SK-N-DZ (cell line): ENCODE data around the gene NCF2.

Experiments
- DNase-seq: peaks from one replicate; pipeline ENCODE4 v3.0.0-alpha.2; 2015; ENCODE audit warnings: low spot score

The NCF2 gene

GRCh38 chr1:183612407-183612806 is 22.1 kb upstream of the NCF2 start:
- no peak for DNase-seq

GRCh38 chr1:183611021-183611420 is 20.8 kb upstream of the NCF2 start:
- DNase-seq: no peak

- no peak for DNase-seq
Measured at GRCh38 chr1:183609759-183610452, 19.6 kb upstream of the NCF2 start.

- peak; percentile 43 for DNase-seq
Measured at GRCh38 chr1:183609313-183609712, 19.1 kb upstream of the NCF2 start.

GRCh38 chr1:183607322-183607980 is 17.2 kb upstream of the NCF2 start:
- DNase-seq: no peak

GRCh38 chr1:183605904-183606303 is 15.6 kb upstream of the NCF2 start:
- DNase-seq: no peak

- DNase-seq: no peak
Measured at GRCh38 chr1:183604815-183605214, 14.6 kb upstream of the NCF2 start.

GRCh38 chr1:183604038-183604808 is 14.0 kb upstream of the NCF2 start:
- DNase-seq: peak; percentile 28

- DNase-seq: no peak
Measured at GRCh38 chr1:183602510-183602909, 12.3 kb upstream of the NCF2 start.

GRCh38 chr1:183600634-183601033 is 10.4 kb upstream of the NCF2 start:
- no peak for DNase-seq

GRCh38 chr1:183600136-183600535 is 9.9 kb upstream of the NCF2 start:
- no peak for DNase-seq

GRCh38 chr1:183598386-183598785 is 8.1 kb upstream of the NCF2 start:
- DNase-seq: no peak

GRCh38 chr1:183597656-183598347 is 7.5 kb upstream of the NCF2 start:
- DNase-seq: no peak

GRCh38 chr1:183596500-183596899 is 6.2 kb upstream of the NCF2 start:
- DNase-seq: no peak

- DNase-seq: no peak
Measured at GRCh38 chr1:183595537-183595936, 5.3 kb upstream of the NCF2 start.

GRCh38 chr1:183593356-183593755 is 3.1 kb upstream of the NCF2 start:
- DNase-seq: no peak

GRCh38 chr1:183592733-183593132 is 2.5 kb upstream of the NCF2 start:
- no peak for DNase-seq

- no peak for DNase-seq
Measured at GRCh38 chr1:183589874-183590243, 400 bp downstream of the NCF2 start.

- DNase-seq: no peak
Measured at GRCh38 chr1:183589384-183589783, 875 bp downstream of the NCF2 start.

- DNase-seq: no peak
Measured at GRCh38 chr1:183588827-183589226, 1.4 kb downstream of the NCF2 start.

- no peak for DNase-seq
Measured at GRCh38 chr1:183586926-183587325, 3.3 kb downstream of the NCF2 start.

- DNase-seq: no peak
Measured at GRCh38 chr1:183586455-183586854, 3.8 kb downstream of the NCF2 start.
